Retinal pigment epithelial cell (primary cell): ENCODE data around the gene MMADHC.

ENCODE experiments used
- DNase-seq: peaks from one replicate; pipeline ENCODE4 v3.0.0-alpha.2; 2010; ENCODE audit warnings: low read depth
- H3K4me3 ChIP-seq: 2 replicates; pipeline ENCODE4 v1.5.1; 2011; ENCODE audit warnings: mild to moderate bottlenecking, low read length, control low read depth, moderate library complexity
- CTCF ChIP-seq: conservative IDR thresholded peaks from 2 replicates; pipeline ENCODE4 v1.5.1; 2011; ENCODE audit warnings: low read depth, low read length, control low read depth, inconsistent platforms

The MMADHC gene

GRCh38 chr2:149595056-149595963 is 7.7 kb upstream of the MMADHC start:
- peak; percentile 51 for TF ChIP-seq CTCF
- H3K4me3 ChIP-seq, result no peak overlapping the region
- no peak for DNase-seq

DNA sequence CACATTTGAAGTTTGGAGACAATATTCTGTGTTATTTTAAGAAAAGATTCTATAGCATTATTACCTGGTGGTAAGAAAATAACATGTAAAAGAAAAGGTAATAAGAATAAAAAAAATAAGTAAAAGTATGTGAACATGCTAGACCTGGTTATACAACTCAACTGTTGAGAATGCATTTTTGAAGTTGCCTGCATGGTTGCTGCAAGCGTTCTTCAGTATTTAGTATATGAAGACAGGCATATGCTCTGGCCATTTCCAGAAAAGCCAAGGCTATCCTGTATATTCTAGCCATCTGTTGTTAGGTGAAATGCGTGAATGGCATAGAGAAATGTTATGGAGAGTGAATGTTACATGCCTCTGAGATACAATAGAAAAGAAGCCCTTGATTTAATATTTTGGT is 6.8 kb upstream of the MMADHC start:
- no peak overlapping the region for H3K4me3 ChIP-seq

DNA sequence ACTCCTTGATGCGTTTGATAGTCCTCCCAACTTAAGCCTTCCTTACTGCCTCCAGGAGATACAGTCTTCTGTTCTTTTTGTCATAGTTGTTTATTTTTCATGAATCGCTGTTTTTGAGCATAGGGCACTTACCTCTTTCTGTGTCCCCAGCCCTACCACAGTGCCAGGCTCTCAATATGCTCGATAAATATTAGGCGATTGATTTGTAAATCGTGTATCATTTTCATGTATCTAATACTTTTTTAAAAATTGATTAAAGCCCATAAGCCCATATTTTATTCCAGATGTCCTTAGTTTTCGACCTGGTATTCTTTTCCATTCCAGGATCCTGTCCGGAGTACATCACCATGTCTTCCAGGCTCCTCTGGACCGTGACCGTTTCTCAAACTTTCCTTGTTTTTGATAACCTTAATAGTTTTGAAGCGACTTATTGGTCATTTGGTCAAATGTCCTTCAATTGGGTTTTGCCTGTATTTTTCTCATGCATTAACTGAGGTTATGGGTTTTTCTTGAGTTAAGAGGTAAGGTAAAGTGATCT is 444 bp upstream of the MMADHC start:
- DNase-seq, result no peak
- TF ChIP-seq CTCF, result no peak
- H3K4me3 ChIP-seq, result peak overlapping the region; percentile 100

More for the DNA sequence above, 6.8 kb upstream of the MMADHC start:
- DNase-seq, result no peak
- TF ChIP-seq CTCF, result no peak

DNA sequence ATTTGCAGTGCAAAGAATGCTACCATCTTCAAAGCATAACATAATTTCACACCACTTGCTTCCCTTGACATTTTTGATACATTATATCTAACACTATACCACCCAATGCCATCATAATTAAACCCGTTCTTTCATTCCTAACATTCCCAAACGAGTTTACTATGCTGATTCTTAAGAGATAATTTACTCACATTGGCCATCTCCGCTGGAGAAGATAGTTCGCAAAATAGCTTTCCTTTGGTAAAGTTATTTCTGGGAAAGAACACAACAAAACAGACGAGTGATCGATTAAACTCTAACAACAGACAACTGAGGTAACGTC is 716 bp downstream of the MMADHC start:
- H3K4me3 ChIP-seq, result peak overlapping the region; percentile 100
- no peak for DNase-seq
- no peak for TF ChIP-seq CTCF

- DNase-seq, result no peak
- H3K4me3 ChIP-seq, result peak overlapping the region; percentile 100
- TF ChIP-seq CTCF, result no peak
Measured at GRCh38 chr2:149586063-149586462, 1.5 kb downstream of the MMADHC start.

DNA sequence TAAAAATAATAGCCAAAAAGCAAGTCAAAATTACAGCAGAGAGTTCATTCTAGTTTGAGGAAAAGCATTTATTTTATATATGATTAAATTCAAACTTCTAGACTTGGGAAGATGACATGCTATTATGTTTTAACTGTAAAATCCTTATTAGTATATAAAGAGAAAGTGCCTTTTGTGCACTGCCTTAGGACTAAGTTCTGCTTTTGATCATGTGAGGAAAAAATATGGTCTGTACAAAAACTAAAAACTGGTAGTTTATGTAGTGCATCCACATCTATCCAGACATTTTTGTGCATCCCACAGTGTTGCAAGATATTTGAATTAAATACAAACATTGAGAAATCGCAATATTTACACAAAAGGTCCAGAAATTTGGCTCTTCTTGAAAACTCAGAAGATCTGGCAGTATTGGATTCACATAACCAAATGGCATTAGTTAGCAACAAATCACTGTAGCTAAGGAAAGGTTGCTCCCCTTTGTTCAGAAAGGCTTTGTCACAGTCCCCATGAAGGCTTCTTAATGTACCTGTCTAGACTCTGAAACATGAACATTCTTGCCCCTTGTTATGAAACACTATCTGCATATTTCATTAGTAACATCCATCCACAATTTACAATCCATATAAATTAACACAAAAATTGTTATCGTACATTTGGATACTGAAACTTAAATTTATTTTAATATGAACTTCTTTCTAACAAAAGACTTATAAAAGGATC is 2.2 kb downstream of the MMADHC start:
- no peak for DNase-seq
- TF ChIP-seq CTCF, result no peak
- H3K4me3 ChIP-seq, result peak overlapping the region; percentile 100
